GM19463 (cell line): ENCODE results near the gene ZNF783.
"Not testable (repeated sequence)": the region's sequence is repeated elsewhere in the genome, so short reads cannot be mapped to it uniquely, and the experiment has no call there.

Source experiments
- ATAC-seq: cut with Tn5 transposase; IDR thresholded peaks from one replicate; pipeline ENCODE4 v1.9.1; 2021; ENCODE audit warnings: mild to moderate bottlenecking, moderate library complexity; ENCODE audit not compliant: unreplicated experiment

ZNF783 gene

GRCh38 chr7:149261829-149262617 is at the start of gene ZNF783:
ZNF783 (plus strand) TSS chr7:149262196; CDS start chr7:149262334, 138 bp downstream.
- ATAC-seq = peak; percentile 80

DNA sequence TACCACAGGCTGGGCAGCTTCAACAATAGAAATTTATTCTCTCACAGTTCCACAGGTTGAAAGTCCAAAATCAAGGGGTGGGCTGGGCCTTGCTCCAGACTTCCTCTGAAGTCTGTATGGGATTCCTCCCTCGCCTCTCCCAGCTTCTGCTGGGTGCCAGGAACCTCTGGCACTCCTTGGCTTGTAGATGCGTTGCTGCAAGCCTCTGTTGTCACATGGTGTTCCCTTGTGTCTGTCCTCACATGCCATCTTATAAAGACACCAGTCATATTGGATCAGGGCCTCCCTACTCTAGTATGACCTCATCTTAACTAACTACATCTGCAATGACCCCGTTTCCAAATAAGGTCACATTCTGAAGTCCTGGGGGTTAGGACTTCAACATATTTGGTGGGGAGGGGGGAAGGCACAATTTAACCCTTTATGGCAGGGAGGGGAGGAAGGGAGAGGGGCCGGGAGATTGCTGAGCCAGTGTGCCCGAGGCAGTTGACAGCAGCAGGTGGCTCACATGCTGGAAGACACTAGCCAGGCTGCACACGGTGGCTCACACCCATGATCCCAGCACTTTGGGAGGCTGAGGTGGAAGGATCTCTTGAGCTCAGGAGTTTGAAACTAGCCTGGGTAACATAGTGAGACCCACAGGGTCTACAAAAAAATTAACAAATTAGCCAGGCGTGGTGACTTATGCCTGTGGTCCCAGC is 47.8 kb upstream of the ZNF783 start:
- no peak for ATAC-seq

- no peak for ATAC-seq
These were observed 45.6 kb upstream of the ZNF783 start for GRCh38 chr7:149216402-149216801.

GRCh38 chr7:149217570-149217969 is 44.4 kb upstream of the ZNF783 start:
- no peak for ATAC-seq

GRCh38 chr7:149218469-149219420 is 43.3 kb upstream of the ZNF783 start:
- ATAC-seq = no peak

GRCh38 chr7:149220534-149220933 is 41.5 kb upstream of the ZNF783 start:
- ATAC-seq = no peak

GRCh38 chr7:149223176-149223575 is 38.8 kb upstream of the ZNF783 start:
- ATAC-seq = no peak

- no peak for ATAC-seq
These were observed 38.2 kb upstream of the ZNF783 start for GRCh38 chr7:149223761-149224160.

DNA sequence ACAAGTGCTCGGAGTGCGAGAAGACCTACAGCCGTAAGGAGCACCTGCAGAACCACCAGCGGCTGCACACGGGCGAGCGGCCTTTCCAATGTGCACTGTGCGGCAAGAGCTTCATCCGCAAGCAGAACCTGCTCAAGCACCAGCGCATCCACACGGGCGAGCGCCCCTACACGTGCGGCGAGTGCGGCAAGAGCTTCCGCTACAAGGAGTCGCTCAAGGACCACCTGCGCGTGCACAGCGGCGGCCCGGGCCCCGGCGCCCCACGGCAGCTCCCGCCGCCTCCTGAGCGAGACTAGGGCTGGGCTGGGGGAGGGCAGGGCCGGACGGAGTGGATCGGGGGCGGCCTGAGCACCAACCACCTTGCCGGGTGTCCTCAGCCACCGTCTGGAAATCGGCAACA is 37.6 kb upstream of the ZNF783 start:
- no peak for ATAC-seq

GRCh38 chr7:149225106-149225505 is 36.9 kb upstream of the ZNF783 start:
- no peak for ATAC-seq

DNA sequence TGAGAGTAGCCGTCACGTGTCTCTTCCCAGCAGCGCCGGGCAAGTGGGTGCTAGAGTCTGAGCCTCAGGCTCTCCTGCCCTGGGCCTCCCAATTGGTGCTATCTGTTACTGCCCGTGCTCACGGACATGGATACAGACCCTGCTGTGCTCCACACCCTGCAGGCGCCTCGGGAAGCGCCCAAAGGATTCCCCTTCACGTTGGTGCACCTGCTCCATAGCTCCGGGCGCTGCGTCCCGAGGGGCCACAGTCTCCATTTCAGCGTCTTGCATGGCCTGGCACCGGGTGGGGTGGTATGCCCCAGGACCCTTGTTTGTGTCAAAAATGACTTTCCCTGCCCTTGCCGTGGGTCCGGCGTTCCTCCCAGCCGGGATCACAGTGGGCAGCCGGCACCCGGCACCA is 36.3 kb upstream of the ZNF783 start:
- ATAC-seq = no peak

DNA sequence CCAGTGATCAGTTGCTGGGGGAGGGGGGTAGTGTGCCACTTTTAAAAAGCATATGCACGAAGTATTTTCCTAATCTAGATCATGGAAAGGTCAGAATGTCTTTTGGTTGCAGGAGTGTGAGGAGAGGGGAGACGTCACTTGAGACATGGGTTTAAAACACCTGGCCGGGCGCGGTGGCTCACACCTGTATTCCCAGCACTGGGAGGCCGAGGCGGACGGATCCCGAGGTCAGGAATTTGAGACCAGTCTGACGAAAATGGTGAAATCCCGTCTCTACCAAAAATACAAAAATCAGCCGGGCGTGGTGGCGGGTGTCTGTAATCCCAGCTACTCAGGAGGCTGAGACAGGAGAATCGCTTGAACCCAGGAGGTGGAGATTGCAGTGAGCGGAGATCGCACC is 35.6 kb upstream of the ZNF783 start:
- ATAC-seq = not testable (repeated sequence)

GRCh38 chr7:149226840-149227494 is 35.0 kb upstream of the ZNF783 start:
- no peak for ATAC-seq

- ATAC-seq = no peak
These were observed 33.0 kb upstream of the ZNF783 start for GRCh38 chr7:149228831-149229471.

- ATAC-seq = no peak
These were observed 32.5 kb upstream of the ZNF783 start for GRCh38 chr7:149229526-149229925.

DNA sequence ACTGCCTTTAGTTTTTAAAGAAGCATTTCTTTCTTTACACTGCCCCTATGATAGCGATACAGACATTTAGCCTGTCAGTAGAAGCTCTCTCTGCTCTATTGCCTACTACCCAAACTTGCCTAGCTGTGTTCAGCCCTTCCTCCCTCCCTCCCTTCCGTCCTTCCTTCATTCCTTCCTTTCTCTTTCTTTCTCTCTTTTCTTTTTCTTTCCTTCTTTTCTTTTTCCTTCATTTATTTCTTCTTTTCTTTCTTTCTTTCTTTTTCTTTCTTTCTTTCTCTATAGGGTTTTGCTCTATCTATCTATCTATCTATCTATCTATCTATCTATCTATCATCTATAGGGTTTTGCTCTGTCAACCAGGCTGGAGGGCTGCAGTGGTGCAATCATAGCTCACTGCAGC is 29.6 kb upstream of the ZNF783 start:
- ATAC-seq = no peak

- ATAC-seq = not testable (repeated sequence)
These were observed 28.3 kb upstream of the ZNF783 start for GRCh38 chr7:149233655-149234204.

GRCh38 chr7:149237502-149237901 is 24.5 kb upstream of the ZNF783 start:
- no peak for ATAC-seq

DNA sequence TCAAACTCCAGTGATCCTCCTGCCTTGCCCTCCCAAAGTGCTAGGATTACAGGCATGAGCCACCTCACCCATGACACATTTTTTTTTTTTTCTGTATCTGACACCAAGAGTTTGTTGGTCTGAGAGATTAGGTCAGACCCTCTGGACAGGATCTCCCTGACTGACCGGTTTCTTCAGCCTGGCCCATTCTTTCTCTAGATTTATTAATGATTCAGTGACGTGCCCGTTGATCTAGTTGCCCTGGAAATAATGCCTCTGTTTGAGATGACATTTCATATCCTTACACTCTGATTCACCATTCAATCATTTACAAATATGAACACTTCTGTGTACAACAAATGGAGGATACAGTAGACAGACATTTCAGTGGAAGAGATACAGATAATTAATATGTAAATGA is 23.9 kb upstream of the ZNF783 start:
- ATAC-seq = no peak
